Suprapubic skin (tissue), 4 donors: ENCODE results near the gene DNAH17. TPM values are rescaled to one million over a fixed set of nuclear protein-coding genes. Genes with fewer than 3 reads are reported as not detected.

Source experiments
- DNase-seq, 2 donors: peaks; one replicate each; pipeline ENCODE4 v3.0.0-alpha.2; 2019; ENCODE audit warnings: low spot score in 2 of 2
- H3K27ac ChIP-seq: fragments of 200-600 bp; sonication (generic); one replicate; pipeline ENCODE4 v1.5.1; 2019
- H3K27me3 ChIP-seq: fragments of 200-600 bp; sonication (generic); one replicate; pipeline ENCODE4 v1.5.1; 2019
- H3K36me3 ChIP-seq: fragments of 200-600 bp; sonication (generic); one replicate; pipeline ENCODE4 v1.5.1; 2019
- H3K4me1 ChIP-seq: fragments of 200-600 bp; sonication (generic); one replicate; pipeline ENCODE4 v1.5.1; 2019
- H3K4me3 ChIP-seq: fragments of 200-600 bp; sonication (generic); one replicate; pipeline ENCODE4 v1.5.1; 2019; ENCODE audit warnings: mild to moderate bottlenecking
- H3K9me3 ChIP-seq: fragments of 200-600 bp; sonication (generic); one replicate; pipeline ENCODE4 v1.5.1; 2019
- EP300 ChIP-seq: sonication (generic); formaldehyde crosslinking; IDR thresholded peaks from one replicate; pipeline ENCODE4 v1.6.1; 2017; ENCODE audit warnings: antibody characterized with exemption
- POLR2A ChIP-seq, 2 donors: fragments of 450-650 bp; IDR thresholded peaks; one replicate each; pipeline ENCODE4 v1.6.1; 2017; ENCODE audit warnings: antibody characterized with exemption in 2 of 2, mild to moderate bottlenecking in 2 of 2, moderate library complexity in 2 of 2
- POLR2AphosphoS5 ChIP-seq, 3 donors: sonication (generic); formaldehyde crosslinking; IDR thresholded peaks; one replicate each; pipeline ENCODE4 v1.6.1; 2017; ENCODE audit warnings: antibody characterized with exemption in 3 of 3
- WGBS: methylation state at CpG from one replicate; pipeline ENCODE4 v1.1.5; 2018; 5-methylcytosine and 5-hydroxymethylcytosine counted together
- total RNA-seq, 4 donors: library from RNA; depleted of rRNA; stranded (reverse); fragments of >200 nt; gene quantifications; one replicate each; pipeline ENCODE4 v1.1.0, GENCODE V29; 2016
- TF ChIP-seq, protein P1 (sequence below), 2 donors: fragments of 200-600 bp in 1 of 2; fragments of 450-650 bp in 1 of 2; sonication (generic) in 1 of 2; IDR thresholded peaks; one replicate each; pipeline ENCODE4 v1.5.1; 2016 to 2019; ENCODE audit warnings: antibody characterized with exemption in 2 of 2, mild to moderate bottlenecking in 1 of 2, moderate library complexity in 1 of 2

DNAH17 gene
- total RNA-seq, 4 donors from 2014 or later = 3.7 to 6.7 (median 5.2) TPM

DNA sequence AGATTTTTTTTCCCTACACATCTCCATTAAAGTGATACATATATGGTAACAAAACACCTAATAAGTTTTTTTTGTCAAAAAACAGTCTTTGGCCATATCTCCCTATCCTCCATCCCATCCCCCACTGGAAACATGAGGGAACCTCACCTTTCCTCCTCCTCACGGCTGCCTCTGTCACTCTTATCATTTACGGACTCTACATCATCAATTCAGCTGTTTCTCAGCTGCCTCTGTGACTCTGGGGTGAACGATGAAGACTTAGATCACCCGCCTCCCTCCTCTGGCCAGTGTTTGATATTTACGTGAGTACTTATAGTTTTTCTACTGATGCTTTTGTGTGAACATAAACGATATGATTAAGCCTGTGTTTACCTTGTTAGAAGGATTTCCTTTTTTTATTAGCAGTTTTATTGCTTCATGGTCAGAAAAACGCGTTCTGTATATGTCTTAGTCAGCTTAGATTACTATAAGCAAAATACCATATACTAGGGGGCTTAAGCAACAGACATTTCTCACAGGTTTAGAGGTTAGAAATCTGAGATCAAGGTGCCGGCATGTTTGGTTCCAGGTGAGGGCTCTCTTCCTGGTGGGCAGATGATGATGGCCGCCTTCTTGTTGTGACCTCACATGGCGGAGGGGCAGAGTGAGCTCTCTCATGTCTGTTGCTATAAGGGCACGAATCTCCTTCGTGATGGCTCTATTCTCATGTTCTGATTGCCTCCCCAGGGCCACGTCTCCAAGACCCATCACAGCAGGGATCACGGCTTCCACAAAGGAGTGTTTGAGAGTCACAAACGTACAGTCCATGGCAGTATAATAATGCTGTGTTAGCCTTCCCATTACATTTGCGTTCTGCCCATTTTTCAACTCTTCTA, 32.1 kb downstream of the DNAH17 start:
- Histone ChIP-seq H3K4me1 (no peaks in the 10 kb centered on the region), H3K27me3 (no peaks in the 10 kb centered on the region), H3K27ac (no peak overlapping the region), H3K4me3 (no peak overlapping the region), H3K9me3 (no peaks in the 10 kb centered on the region), H3K36me3 (no peaks in the 10 kb centered on the region)
- TF ChIP-seq POLR2AphosphoS5 (IDR thresholded peaks at IDR 0.05) (no peak), POLR2A (IDR thresholded peaks at IDR 0.05) (no peak), EP300 (no peak)
- TF ChIP-seq, protein P1, sequence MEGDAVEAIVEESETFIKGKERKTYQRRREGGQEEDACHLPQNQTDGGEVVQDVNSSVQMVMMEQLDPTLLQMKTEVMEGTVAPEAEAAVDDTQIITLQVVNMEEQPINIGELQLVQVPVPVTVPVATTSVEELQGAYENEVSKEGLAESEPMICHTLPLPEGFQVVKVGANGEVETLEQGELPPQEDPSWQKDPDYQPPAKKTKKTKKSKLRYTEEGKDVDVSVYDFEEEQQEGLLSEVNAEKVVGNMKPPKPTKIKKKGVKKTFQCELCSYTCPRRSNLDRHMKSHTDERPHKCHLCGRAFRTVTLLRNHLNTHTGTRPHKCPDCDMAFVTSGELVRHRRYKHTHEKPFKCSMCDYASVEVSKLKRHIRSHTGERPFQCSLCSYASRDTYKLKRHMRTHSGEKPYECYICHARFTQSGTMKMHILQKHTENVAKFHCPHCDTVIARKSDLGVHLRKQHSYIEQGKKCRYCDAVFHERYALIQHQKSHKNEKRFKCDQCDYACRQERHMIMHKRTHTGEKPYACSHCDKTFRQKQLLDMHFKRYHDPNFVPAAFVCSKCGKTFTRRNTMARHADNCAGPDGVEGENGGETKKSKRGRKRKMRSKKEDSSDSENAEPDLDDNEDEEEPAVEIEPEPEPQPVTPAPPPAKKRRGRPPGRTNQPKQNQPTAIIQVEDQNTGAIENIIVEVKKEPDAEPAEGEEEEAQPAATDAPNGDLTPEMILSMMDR (IDR thresholded peaks at IDR 0.05) = no peak
- 80% methylated on average over 17 of the region's 17 CpGs for WGBS
- no peak for DNase-seq

DNA sequence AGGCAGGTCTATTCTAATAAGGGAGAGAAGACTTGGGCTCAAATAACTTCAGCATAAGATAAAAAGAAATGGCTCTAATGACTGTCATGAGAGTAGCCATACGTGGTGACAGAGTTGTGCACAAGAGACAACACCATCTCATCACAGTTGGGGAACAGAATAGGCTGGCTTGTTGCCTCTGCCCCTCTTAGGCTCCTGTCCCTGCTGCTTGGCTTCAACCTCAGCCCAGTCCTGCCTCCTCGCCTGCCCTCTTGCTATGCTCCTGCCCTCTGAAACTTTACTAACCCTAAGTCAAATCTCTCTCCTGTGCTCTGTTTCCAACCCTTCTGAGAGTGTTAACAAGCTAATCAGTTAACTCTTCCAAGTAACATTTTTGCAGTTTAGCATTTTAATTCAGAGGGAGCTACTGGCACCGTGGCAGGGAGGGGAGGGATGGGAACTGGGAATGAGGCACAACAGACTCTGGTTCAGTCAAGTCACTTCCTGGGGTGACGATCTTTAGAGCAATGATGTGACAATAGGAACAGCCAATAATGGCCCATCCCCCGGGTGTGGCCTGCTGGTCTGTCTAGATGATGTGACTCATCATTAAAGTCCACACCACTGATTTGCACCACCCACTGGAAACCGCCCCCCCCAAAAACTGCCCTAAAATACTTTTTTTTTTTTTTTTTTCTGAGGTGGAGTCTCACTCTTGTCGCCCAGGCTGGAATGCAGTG, 35.5 kb downstream of the DNAH17 start:
- no peak overlapping the region for H3K4me3 ChIP-seq

DNA sequence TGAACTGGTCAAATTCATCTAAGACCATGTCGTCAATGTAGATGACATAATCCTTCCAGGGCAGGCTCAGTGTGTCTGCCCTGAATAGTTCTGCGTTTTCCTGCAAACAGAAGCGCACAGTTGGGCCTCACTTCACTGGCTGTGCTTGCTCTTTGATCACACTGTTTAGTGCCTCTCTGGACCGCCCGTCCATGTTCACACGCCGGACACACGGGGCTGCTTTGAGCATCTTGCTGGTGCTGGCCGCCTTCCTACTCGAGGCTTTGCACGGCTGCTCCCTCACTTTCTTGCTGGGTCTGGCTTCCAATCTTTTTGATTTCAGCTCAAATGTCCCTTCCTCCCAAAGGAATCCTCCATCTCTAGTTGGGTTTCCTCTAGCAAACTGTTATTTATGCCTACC, 37.4 kb downstream of the DNAH17 start:
- Histone ChIP-seq H3K4me3 (no peak overlapping the region), H3K36me3 (no peaks in the 10 kb centered on the region), H3K9me3 (no peaks in the 10 kb centered on the region), H3K4me1 (peaks cover 16% of the 10 kb centered on the region), H3K27ac (no peak overlapping the region), H3K27me3 (no peaks in the 10 kb centered on the region)
- 89% methylated on average over 11 of the region's 11 CpGs for WGBS
- DNase-seq = peak in 1 of 2 donors; percentile 39
- TF ChIP-seq POLR2A (IDR thresholded peaks at IDR 0.05) (no peak), EP300 (no peak), POLR2AphosphoS5 (IDR thresholded peaks at IDR 0.05) (no peak)
- TF ChIP-seq, protein P1 (IDR thresholded peaks at IDR 0.05) = no peak

More for the DNA sequence above, 35.5 kb downstream of the DNAH17 start:
- H3K27me3 ChIP-seq = no peaks in the 10 kb centered on the region
- TF ChIP-seq POLR2A (IDR thresholded peaks at IDR 0.05) = no peak
- TF ChIP-seq POLR2AphosphoS5 (IDR thresholded peaks at IDR 0.05) = no peak
- TF ChIP-seq, protein P1 (IDR thresholded peaks at IDR 0.05) = no peak
- no peak for TF ChIP-seq EP300
- peaks cover 4% of the 10 kb centered on the region for H3K4me1 ChIP-seq
- no peak overlapping the region for H3K27ac ChIP-seq
- 58% methylated on average over 6 of the region's 7 CpGs for WGBS
- no peaks in the 10 kb centered on the region for H3K9me3 ChIP-seq
- no peaks in the 10 kb centered on the region for H3K36me3 ChIP-seq
- peak in 1 of 2 donors; percentile 14 for DNase-seq

DNA sequence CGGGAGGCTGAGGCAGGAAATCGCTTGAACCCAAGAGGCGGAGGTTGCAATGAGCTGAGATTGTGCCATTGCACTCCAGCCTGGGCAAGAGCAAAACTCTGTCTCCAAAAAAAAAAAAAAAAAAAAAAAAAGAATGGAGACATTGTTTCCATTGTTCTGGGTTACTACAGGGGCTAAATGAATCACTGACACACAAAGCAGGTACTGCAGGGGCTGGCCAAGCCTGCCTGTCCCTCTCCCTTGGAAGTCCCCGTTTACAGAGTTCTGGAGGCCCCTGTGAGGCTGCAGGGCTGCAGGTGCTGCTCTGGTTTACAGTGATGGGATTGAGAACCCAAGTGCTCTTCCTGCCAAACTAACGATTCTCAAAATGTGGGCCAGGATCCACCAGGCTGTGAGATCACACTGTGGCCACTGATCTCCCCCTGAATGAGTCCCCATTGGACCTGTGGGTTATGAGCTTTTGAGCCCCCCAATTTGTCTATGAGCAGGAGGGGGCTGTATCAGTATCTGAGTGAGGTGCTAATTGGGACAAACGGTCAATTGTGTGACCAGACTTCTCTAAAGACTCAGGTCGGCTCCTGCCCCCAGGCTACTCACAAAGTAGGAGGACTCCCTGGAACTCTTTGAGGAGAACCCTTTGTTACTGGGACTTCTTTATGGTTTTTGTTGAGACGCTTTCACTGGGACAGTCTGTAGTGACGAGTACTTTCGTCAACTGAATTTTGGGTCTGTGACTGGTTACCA, 39.0 kb downstream of the DNAH17 start:
- H3K4me3 ChIP-seq = no peak overlapping the region
- no peaks in the 10 kb centered on the region for H3K36me3 ChIP-seq
- H3K9me3 ChIP-seq = no peaks in the 10 kb centered on the region
- H3K27ac ChIP-seq = peak overlapping the region; percentile 65
- no peak for DNase-seq
- no peaks in the 10 kb centered on the region for H3K27me3 ChIP-seq
- H3K4me1 ChIP-seq = peaks cover 24% of the 10 kb centered on the region
- 71% methylated on average over 10 of the region's 10 CpGs for WGBS
- TF ChIP-seq POLR2AphosphoS5 (IDR thresholded peaks at IDR 0.05) (no peak), EP300 (no peak), POLR2A (IDR thresholded peaks at IDR 0.05) (no peak)
- TF ChIP-seq, protein P1 (IDR thresholded peaks at IDR 0.05) = no peak
